K562 (cell line): ENCODE results near the gene EHBP1L1. TPM values are rescaled to one million over a fixed set of nuclear protein-coding genes. Genes with fewer than 3 reads are reported as not detected.

ENCODE experiments used
- CSDE1 ChIP-seq, 2 experiments: fragments of 450-650 bp; IDR thresholded peaks; 2 replicates each; pipeline ENCODE4 v1.6.1; 2016; ENCODE audit warnings: mild to moderate bottlenecking in 1 of 2
- ESRRA ChIP-seq: fragments of 450-650 bp; IDR thresholded peaks from 2 replicates; pipeline ENCODE4 v1.6.1; 2014; ENCODE audit warnings: low read depth, mild to moderate bottlenecking, moderate library complexity, borderline replicate concordance
- ETS1 ChIP-seq: conservative IDR thresholded peaks from 2 replicates; pipeline ENCODE4 v1.6.1; 2011; ENCODE audit warnings: low read depth, mild to moderate bottlenecking, low read length; ENCODE audit not compliant: control insufficient read depth
- FOXA1 ChIP-seq: fragments of 450-650 bp; IDR thresholded peaks from 2 replicates; pipeline ENCODE4 v1.6.1; 2016; ENCODE audit warnings: mild to moderate bottlenecking, borderline replicate concordance
- FOXK2 ChIP-seq, 2 experiments: fragments of 450-650 bp; IDR thresholded peaks in 1 of 2; conservative IDR thresholded peaks in 1 of 2; 2 replicates each; pipeline ENCODE4 v1.6.1; 2016; ENCODE audit warnings: low read depth in 2 of 2, mild to moderate bottlenecking in 1 of 2
- GATAD2B ChIP-seq: fragments of 450-650 bp; IDR thresholded peaks from 2 replicates; pipeline ENCODE4 v1.6.1; 2017; ENCODE audit warnings: mild to moderate bottlenecking, borderline replicate concordance
- HNRNPLL ChIP-seq: fragments of 200-400 bp; formaldehyde crosslinking; IDR thresholded peaks from 2 replicates; pipeline ENCODE4 v1.6.1; 2017; ENCODE audit warnings: low read length, low read depth, mild to moderate bottlenecking; ENCODE audit not compliant: poor library complexity, severe bottlenecking
- JUN ChIP-seq, 2 experiments: sonication (generic) in 1 of 2; formaldehyde crosslinking in 1 of 2; IDR thresholded peaks; 2 replicates each; pipeline versions ENCODE4 v1.6.1 to v1.8.0; 2012 to 2022; ENCODE audit warnings: borderline replicate concordance in 2 of 2, mild to moderate bottlenecking in 2 of 2, improper control_type of control experiment in 1 of 2, low read depth in 1 of 2, low read length in 1 of 2, missing genetic modification reagents in 1 of 2
- MBD2 ChIP-seq: sonication (generic); IDR thresholded peaks from 2 replicates; pipeline ENCODE4 v1.6.1; 2016; ENCODE audit warnings: low read depth, borderline replicate concordance
- MEIS2 ChIP-seq: fragments of 450-650 bp; IDR thresholded peaks from 2 replicates; pipeline ENCODE4 v1.6.1; 2014; ENCODE audit warnings: mild to moderate bottlenecking; ENCODE audit not compliant: partially characterized antibody
- PCBP1 ChIP-seq: fragments of 200-400 bp; formaldehyde crosslinking; IDR thresholded peaks from 2 replicates; pipeline ENCODE4 v1.6.1; 2018; ENCODE audit warnings: mild to moderate bottlenecking, low read depth, low read length; ENCODE audit not compliant: poor library complexity, severe bottlenecking
- PHB2 ChIP-seq: fragments of 450-650 bp; IDR thresholded peaks from 2 replicates; pipeline ENCODE4 v1.6.1; 2017; ENCODE audit warnings: low read depth
- PHF20 ChIP-seq: fragments of 450-650 bp; IDR thresholded peaks from 2 replicates; pipeline ENCODE4 v1.6.1; 2018; ENCODE audit not compliant: partially characterized antibody
- RBFOX2 ChIP-seq: fragments of 200-400 bp; formaldehyde crosslinking; IDR thresholded peaks from 2 replicates; pipeline ENCODE4 v1.6.1; 2017; ENCODE audit warnings: low read depth, mild to moderate bottlenecking, low read length, moderate library complexity
- RFX5 ChIP-seq: IDR thresholded peaks from 2 replicates; pipeline ENCODE4 v1.6.1; 2011; ENCODE audit warnings: low read depth, mild to moderate bottlenecking, improper control_type of control experiment, low read length
- SETDB1 ChIP-seq: IDR thresholded peaks from one replicate; pipeline ENCODE4 v1.6.1; 2012; ENCODE audit warnings: low read length, control low read depth, inconsistent platforms
- SIX5 ChIP-seq, 2 experiments: IDR thresholded peaks; 2 replicates each; pipeline ENCODE4 v1.6.1; 2011; ENCODE audit warnings: low read length in 2 of 2, borderline replicate concordance in 1 of 2, low read depth in 1 of 2, mild to moderate bottlenecking in 1 of 2, moderate library complexity in 1 of 2; ENCODE audit not compliant: insufficient read depth in 1 of 2
- SMARCA4 ChIP-seq: fragments of 450-650 bp; IDR thresholded peaks from 2 replicates; pipeline ENCODE4 v1.6.1; 2016
- SP2 ChIP-seq: IDR thresholded peaks from 2 replicates; pipeline ENCODE4 v1.6.1; 2011; ENCODE audit warnings: mild to moderate bottlenecking, low read depth, low read length, moderate library complexity; ENCODE audit not compliant: poor library complexity, severe bottlenecking; ENCODE audit errors: extremely low read depth
- XRCC5 ChIP-seq: fragments of 200-400 bp; formaldehyde crosslinking; IDR thresholded peaks from 2 replicates; pipeline ENCODE4 v1.6.1; 2017; ENCODE audit warnings: low read depth, mild to moderate bottlenecking, low read length
- YBX1 ChIP-seq: fragments of 450-650 bp; IDR thresholded peaks from 2 replicates; pipeline ENCODE4 v1.7.1; 2016; ENCODE audit warnings: mild to moderate bottlenecking
- ZKSCAN1 ChIP-seq: fragments of 150-350 bp; IDR thresholded peaks from 2 replicates; pipeline ENCODE4 v1.6.1; 2016; ENCODE audit warnings: low read depth, low read length
- ZNF444 ChIP-seq: fragments of 250-450 bp; sonication (Bioruptor Pico); IDR thresholded peaks from 2 replicates; pipeline ENCODE4 v1.4.0; 2020; ENCODE audit warnings: mild to moderate bottlenecking, moderate library complexity
- ZNF57 ChIP-seq: fragments of 450-650 bp; formaldehyde crosslinking; IDR thresholded peaks from 2 replicates; pipeline ENCODE4 v1.4.0; 2020; ENCODE audit warnings: mild to moderate bottlenecking, moderate library complexity
- polyA plus RNA-seq, 8 experiments: library from polyadenylated mRNA; depleted of rRNA in 4 of 8; stranded (reverse) in 5 of 8; unstranded in 3 of 8; fragments of >200 nt; fragmentation: Nextera tagmentation in 2 of 8; fragmentation: Illumina TruSeq in 1 of 8; extraction: Ambion mirVana in 2 of 8; extraction: Trizol in 1 of 8; gene quantifications; 2 replicates each; pipeline versions ENCODE4 v1.2.1 to v1.2.3, GENCODE V29; 2011 to 2014; ENCODE audit warnings: inconsistent platforms in 1 of 8, missing spikeins in 1 of 8
- total RNA-seq, 7 experiments: library from RNA; depleted of rRNA in 6 of 7; stranded (reverse); fragments of >200 nt in 6 of 7; fragmentation: Illumina TruSeq in 2 of 7; extraction: Trizol in 2 of 7; gene quantifications; 2 replicates each; pipeline versions ENCODE4 v1.2.1 to v1.2.3, GENCODE V29; 2011 to 2021; ENCODE audit warnings: low replicate concordance in 1 of 7
- TF ChIP-seq, protein P1 (sequence below): fragments of 450-650 bp; IDR thresholded peaks from 2 replicates; pipeline ENCODE4 v1.6.1; 2016; ENCODE audit warnings: mild to moderate bottlenecking

EHBP1L1 gene
- total and polyA plus RNA-seq, 9 of the 15 experiments (the other 6 are each of a cell fraction or from before 2014, with no cell fraction given): 0.03 to 87.1 (median 26.3) TPM

- TF ChIP-seq ETS1 (peak; percentile 90; the same call in 1 of the 2 replicates), HNRNPLL (peak; percentile 60), ZNF57 (CRISPR knock-in tag) (no peak), SIX5 (IDR thresholded peaks at IDR 0.05; ENCODE audit: borderline replicate concordance in 1 of 2, insufficient read depth in 1 of 2, low read depth in 1 of 2, low read length in 2 of 2) (peak; percentile 68 to 84), RBFOX2 (peak; percentile 89), FOXK2 (conservative IDR thresholded peaks at IDR 0.05 in 1 of 2, IDR thresholded peaks at IDR 0.05 in 1 of 2; ENCODE audit: low read depth in 2 of 2) (peak; percentile 98 to 99), SETDB1 (peak; percentile 69), XRCC5 (peak; percentile 93), GATAD2B (no peak), ZKSCAN1 (peak; percentile 8; the same call in 1 of the 2 replicates), SMARCA4 (no peak), CSDE1 (IDR thresholded peaks at IDR 0.05) (peak in 1 of 2 experiments; percentile 77; a peak in 1 of 4 replicates), PCBP1 (peak; percentile 68), PHF20 (peak; percentile 87), PHB2 (no peak), SP2 (no peak), YBX1 (no peak), RFX5 (no peak), MEIS2 (peak; percentile 72), ZNF444 (CRISPR knock-in tag) (no peak), JUN (IDR thresholded peaks at IDR 0.05; ENCODE audit: borderline replicate concordance, low read depth, low read length) (no peak), JUN (CRISPR knock-in tag; IDR thresholded peaks at IDR 0.05; ENCODE audit: borderline replicate concordance) (no peak), FOXA1 (no peak), MBD2 (peak; percentile 83), ESRRA (peak; percentile 64)
- TF ChIP-seq, protein P1, sequence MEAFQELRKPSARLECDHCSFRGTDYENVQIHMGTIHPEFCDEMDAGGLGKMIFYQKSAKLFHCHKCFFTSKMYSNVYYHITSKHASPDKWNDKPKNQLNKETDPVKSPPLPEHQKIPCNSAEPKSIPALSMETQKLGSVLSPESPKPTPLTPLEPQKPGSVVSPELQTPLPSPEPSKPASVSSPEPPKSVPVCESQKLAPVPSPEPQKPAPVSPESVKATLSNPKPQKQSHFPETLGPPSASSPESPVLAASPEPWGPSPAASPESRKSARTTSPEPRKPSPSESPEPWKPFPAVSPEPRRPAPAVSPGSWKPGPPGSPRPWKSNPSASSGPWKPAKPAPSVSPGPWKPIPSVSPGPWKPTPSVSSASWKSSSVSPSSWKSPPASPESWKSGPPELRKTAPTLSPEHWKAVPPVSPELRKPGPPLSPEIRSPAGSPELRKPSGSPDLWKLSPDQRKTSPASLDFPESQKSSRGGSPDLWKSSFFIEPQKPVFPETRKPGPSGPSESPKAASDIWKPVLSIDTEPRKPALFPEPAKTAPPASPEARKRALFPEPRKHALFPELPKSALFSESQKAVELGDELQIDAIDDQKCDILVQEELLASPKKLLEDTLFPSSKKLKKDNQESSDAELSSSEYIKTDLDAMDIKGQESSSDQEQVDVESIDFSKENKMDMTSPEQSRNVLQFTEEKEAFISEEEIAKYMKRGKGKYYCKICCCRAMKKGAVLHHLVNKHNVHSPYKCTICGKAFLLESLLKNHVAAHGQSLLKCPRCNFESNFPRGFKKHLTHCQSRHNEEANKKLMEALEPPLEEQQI: no peak
These were observed 5.6 kb upstream of the EHBP1L1 start, which contains the start of gene ZNRD2 (continued) for GRCh38 chr11:65569973-65570918.
